ENCODE results near the gene IGHMBP2.

IGHMBP2 gene

GRCh38 chr11:68890490-68891231, 13.0 kb upstream of the IGHMBP2 start:
- DNase-seq = no peak

GRCh38 chr11:68891351-68891948, 12.2 kb upstream of the IGHMBP2 start:
- no peak for DNase-seq

GRCh38 chr11:68892576-68892975, 11.1 kb upstream of the IGHMBP2 start:
- DNase-seq = no peak

GRCh38 chr11:68893282-68893681, 10.4 kb upstream of the IGHMBP2 start:
- DNase-seq = no peak

GRCh38 chr11:68896171-68896959, 7.3 kb upstream of the IGHMBP2 start:
- DNase-seq = no peak

- DNase-seq = no peak
Observed at GRCh38 chr11:68897441-68897840, 6.2 kb upstream of the IGHMBP2 start.

GRCh38 chr11:68900835-68901381, 2.8 kb upstream of the IGHMBP2 start:
- DNase-seq = no peak

- DNase-seq = peak; percentile 5 to 12
Observed at GRCh38 chr11:68904248-68904847, 657 bp downstream of the IGHMBP2 start.

GRCh38 chr11:68905421-68906360, 2.0 kb downstream of the IGHMBP2 start:
- DNase-seq = no peak

- no peak for DNase-seq
Observed at GRCh38 chr11:68908273-68908672, 4.6 kb downstream of the IGHMBP2 start.

GRCh38 chr11:68910965-68911364, 7.3 kb downstream of the IGHMBP2 start:
- no peak for DNase-seq

- no peak for DNase-seq
Observed at GRCh38 chr11:68911731-68912130, 8.0 kb downstream of the IGHMBP2 start.

- no peak for DNase-seq
Observed at GRCh38 chr11:68912254-68912653, 8.6 kb downstream of the IGHMBP2 start.

- DNase-seq = no peak
Observed at GRCh38 chr11:68913188-68913587, 9.5 kb downstream of the IGHMBP2 start.

- DNase-seq = no peak
Observed at GRCh38 chr11:68914761-68915160, 11.1 kb downstream of the IGHMBP2 start.

GRCh38 chr11:68916439-68916838, 12.7 kb downstream of the IGHMBP2 start:
- DNase-seq = no peak

GRCh38 chr11:68923614-68924013, 19.9 kb downstream of the IGHMBP2 start:
- no peak for DNase-seq

- no peak for DNase-seq
Observed at GRCh38 chr11:68924073-68924925, 20.6 kb downstream of the IGHMBP2 start.

- DNase-seq = no peak
Observed at GRCh38 chr11:68925611-68926010, 21.9 kb downstream of the IGHMBP2 start.

GRCh38 chr11:68927280-68928135, 23.8 kb downstream of the IGHMBP2 start:
- no peak for DNase-seq
